ENCODE data around the gene C9orf152. TPM values are rescaled to one million over a fixed set of nuclear protein-coding genes. Genes with fewer than 3 reads are reported as not detected.
A peak's percentile ranks its signal among the peaks of the same experiment; 100 is the strongest.

The C9orf152 gene, protein sequence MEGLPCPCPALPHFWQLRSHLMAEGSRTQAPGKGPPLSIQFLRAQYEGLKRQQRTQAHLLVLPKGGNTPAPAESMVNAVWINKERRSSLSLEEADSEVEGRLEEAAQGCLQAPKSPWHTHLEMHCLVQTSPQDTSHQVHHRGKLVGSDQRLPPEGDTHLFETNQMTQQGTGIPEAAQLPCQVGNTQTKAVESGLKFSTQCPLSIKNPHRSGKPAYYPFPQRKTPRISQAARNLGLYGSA
- not detected for total RNA-seq (2021; fragmentation: NEBNext Ultra II Directional; extraction: Animal tissue kit (Norgen Biotek cat#: 25700))
- long read RNA-seq, result 0 reads

DNA sequence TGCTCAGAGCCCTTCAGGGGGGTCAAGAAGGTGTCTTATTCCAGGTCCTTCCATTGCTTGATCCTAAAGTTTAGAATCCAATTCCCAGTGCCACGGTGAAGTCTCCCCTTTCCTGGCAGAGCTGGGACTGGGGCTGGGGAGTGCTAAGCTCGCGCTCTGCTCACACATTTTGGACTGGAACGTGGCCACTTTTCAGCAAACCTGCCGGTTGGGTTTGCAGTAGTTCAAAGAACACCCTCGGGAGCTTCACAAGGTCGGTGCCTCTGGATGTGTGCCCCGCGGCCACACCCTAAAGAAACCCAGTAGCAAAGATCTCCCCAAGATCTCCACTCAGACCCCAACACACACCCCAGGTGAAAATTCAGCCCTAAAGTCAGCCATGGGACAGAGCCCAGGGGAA lies at the start of gene C9orf152:
C9orf152 (minus strand) TSS at position 129 of the 400 bp plus-strand sequence. CDS start 580 bp downstream, outside the sequence.
- Mint-ChIP-seq H3K9me3 (no peaks in the 10 kb centered on the region), H3K4me1 (ENCODE audit: low read depth) (no peaks in the 10 kb centered on the region), H3K27me3 (ENCODE audit: insufficient read depth) (peaks cover 21% of the 10 kb centered on the region), H3K4me3 (no peak within 1 kb of the TSS), H3K36me3 (ENCODE audit: low read depth) (no peaks in the 10 kb centered on the region; the same call in 1 of the 2 replicates), H3K27ac (no peak within 1 kb of the TSS)
- TF ChIP-seq, protein P1, sequence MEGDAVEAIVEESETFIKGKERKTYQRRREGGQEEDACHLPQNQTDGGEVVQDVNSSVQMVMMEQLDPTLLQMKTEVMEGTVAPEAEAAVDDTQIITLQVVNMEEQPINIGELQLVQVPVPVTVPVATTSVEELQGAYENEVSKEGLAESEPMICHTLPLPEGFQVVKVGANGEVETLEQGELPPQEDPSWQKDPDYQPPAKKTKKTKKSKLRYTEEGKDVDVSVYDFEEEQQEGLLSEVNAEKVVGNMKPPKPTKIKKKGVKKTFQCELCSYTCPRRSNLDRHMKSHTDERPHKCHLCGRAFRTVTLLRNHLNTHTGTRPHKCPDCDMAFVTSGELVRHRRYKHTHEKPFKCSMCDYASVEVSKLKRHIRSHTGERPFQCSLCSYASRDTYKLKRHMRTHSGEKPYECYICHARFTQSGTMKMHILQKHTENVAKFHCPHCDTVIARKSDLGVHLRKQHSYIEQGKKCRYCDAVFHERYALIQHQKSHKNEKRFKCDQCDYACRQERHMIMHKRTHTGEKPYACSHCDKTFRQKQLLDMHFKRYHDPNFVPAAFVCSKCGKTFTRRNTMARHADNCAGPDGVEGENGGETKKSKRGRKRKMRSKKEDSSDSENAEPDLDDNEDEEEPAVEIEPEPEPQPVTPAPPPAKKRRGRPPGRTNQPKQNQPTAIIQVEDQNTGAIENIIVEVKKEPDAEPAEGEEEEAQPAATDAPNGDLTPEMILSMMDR (IDR thresholded peaks at IDR 0.05), result no peak
- no peak for DNase-seq

DNA sequence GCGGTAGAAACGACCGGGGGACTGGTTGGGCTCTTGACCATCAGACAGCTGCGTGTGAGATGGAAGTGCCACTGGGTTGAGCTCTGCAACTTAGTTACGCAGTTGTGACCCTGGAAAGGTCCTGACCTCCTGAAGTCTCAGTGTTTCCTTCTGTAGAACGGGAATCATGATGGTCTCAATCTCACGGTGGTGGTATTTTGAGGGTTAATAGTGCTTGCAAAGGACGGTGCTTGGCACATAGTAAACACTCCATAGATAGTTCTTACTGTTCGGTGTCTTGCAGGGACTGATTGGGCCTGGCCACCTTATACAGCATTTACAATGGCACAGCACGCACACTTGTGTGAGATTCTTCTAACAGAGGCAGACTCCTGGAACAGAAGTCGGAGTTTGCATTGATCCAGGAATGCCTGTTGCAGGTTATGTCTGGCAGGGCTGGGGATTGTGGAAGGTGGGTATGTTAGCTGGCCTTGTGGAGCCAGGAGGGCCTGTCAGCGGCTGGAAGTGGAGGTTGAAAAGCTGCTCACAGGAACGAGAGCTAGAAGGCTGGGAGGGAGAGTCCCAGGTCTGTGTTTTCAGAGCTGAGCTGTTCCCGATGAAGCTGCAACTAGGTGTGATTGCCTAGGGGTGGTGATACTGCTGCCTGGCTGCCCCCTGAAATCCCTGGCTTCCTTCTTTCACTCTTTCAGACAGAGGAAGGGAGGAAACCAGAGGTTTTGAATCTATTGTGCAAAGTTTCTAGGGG lies 49.3 kb upstream of the C9orf152 start:
- no peak for DNase-seq
- Mint-ChIP-seq H3K36me3 (ENCODE audit: low read depth) (peaks cover 24% of the 10 kb centered on the region), H3K9me3 (no peaks in the 10 kb centered on the region), H3K27ac (peak overlapping the region; percentile 100), H3K27me3 (ENCODE audit: insufficient read depth) (peaks cover 11% of the 10 kb centered on the region), H3K4me1 (ENCODE audit: low read depth) (peaks cover 66% of the 10 kb centered on the region), H3K4me3 (peak overlapping the region; percentile 99)
- TF ChIP-seq, protein P1 (IDR thresholded peaks at IDR 0.05), result no peak

DNA sequence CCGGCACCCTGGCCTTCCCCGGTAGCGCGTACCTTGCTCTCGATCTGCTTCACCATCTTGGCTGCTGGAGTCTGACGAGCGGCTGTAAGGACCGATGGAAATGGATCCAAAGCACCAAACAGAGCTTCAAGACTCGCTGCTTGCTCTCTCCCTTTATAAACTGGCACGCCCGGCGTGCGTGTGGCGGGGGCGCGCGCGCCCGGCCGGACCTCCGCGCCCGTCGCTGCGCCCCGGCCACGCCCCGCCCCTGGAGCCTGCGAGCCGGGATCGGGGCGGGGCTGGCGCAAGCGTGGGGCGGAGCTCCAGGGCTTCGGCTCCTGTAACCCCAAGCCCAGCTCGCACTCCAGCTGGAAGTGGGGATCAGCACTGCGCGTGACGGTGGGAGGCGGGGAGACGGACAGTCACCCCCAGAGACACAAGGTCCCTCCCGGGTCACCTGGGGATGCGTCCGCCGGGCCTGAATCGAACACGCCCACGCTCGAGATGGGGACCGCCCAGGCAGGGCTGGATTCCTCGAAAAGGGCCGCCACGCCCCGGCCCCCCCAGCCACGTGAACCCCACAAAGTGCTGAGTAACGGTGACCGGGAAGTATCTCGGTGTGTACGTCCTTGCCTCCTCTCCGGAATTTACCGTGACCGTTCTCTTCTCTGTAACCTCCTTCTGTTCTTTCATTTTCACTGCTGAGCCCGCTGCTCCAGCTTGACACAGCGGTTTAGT lies 48.6 kb upstream of the C9orf152 start, which contains the start of gene TXN:
TXN (minus strand) TSS at position 128 of the 717 bp plus-strand sequence; CDS start at position 56, 72 bp downstream.
- peak within 1 kb of the TSS; percentile 99 for H3K4me3 Mint-ChIP-seq
- DNase-seq, result peak; percentile 91
- H3K27ac Mint-ChIP-seq, result peak within 1 kb of the TSS; percentile 100
- TF ChIP-seq, protein P1 (IDR thresholded peaks at IDR 0.05), result no peak
- no peaks in the 10 kb centered on the region for H3K9me3 Mint-ChIP-seq
- H3K27me3 Mint-ChIP-seq (ENCODE audit: insufficient read depth), result peaks cover 11% of the 10 kb centered on the region
- H3K4me1 Mint-ChIP-seq (ENCODE audit: low read depth), result peaks cover 63% of the 10 kb centered on the region
- peaks cover 24% of the 10 kb centered on the region for H3K36me3 Mint-ChIP-seq (ENCODE audit: low read depth)

DNA sequence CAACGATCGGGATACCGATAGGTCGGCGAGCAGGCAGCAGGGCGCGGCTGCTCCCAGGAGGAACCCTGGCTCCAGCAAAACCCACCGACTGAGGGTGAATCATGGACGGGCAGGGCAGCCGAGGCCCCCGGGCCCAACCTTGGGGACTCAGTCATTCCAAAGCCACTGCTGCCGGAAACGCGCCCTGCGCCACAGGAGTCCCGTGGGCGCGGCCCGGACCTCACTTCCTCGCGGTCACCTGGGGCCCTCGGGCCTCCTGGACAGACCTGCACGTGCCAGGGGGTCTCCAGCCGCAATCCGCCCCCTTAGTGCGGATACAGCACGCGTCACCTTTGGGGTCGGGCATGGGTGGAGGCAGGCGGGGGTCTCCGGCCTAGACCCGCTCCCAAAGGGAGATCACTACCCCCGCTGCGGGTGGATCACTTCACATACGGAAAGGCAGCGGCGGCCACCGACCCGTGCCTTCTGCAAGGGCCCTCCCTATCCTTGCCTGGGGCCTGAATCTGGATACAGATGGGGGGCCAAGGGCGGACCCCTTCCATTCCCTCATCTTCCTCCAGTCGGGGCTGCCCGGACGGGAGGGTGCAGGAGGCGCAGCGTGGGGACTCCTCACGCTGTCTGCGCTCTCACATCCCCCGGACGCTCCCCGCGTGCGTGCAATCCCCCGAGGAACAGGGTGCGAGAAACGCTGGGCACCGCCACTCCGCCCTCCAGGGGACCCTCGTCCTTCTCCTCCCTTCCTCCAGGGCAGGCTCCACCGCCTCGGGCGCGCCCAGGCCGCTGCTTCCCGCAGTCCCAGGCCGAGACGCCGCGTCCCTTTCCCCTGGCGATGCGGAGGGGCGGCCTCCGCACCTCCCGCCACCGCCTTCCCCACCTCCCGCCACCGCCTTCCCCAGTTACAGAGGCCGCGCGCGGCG lies 47.8 kb upstream of the C9orf152 start:
- DNase-seq, result peak; percentile 62
- H3K36me3 Mint-ChIP-seq (ENCODE audit: low read depth), result peaks cover 25% of the 10 kb centered on the region
- H3K27ac Mint-ChIP-seq, result peak overlapping the region; percentile 100
- H3K9me3 Mint-ChIP-seq, result no peaks in the 10 kb centered on the region
- H3K4me1 Mint-ChIP-seq (ENCODE audit: low read depth), result peaks cover 54% of the 10 kb centered on the region
- peak overlapping the region; percentile 99 for H3K4me3 Mint-ChIP-seq
- H3K27me3 Mint-ChIP-seq (ENCODE audit: insufficient read depth), result peaks cover 11% of the 10 kb centered on the region
- TF ChIP-seq, protein P1 (IDR thresholded peaks at IDR 0.05), result no peak
